Vagina (tissue), 2 donors: ENCODE results near the gene DOK7. TPM values are rescaled to one million over a fixed set of nuclear protein-coding genes. Genes with fewer than 3 reads are reported as not detected.

Experiments used
- DNase-seq, 2 donors: peaks; one replicate each; pipeline ENCODE4 v3.0.0-alpha.2; 2017; ENCODE audit errors: extremely low spot score in 2 of 2
- H3K27ac ChIP-seq: fragments of 200-600 bp; sonication (generic); one replicate; pipeline ENCODE4 v1.5.1; 2019
- H3K27me3 ChIP-seq: fragments of 200-600 bp; sonication (generic); one replicate; pipeline ENCODE4 v1.5.1; 2019
- H3K36me3 ChIP-seq, 2 donors: fragments of 200-600 bp; sonication (generic); one replicate each; pipeline ENCODE4 v1.5.1; 2017 to 2019
- H3K4me1 ChIP-seq: fragments of 200-600 bp; sonication (generic); one replicate; pipeline ENCODE4 v1.5.1; 2019
- H3K4me3 ChIP-seq, 2 donors: fragments of 200-600 bp; sonication (generic); 1 replicate in 1 of 2; 2 replicates in 1 of 2; pipeline ENCODE4 v1.5.1; 2016 to 2019
- H3K9me3 ChIP-seq: fragments of 200-600 bp; sonication (generic); one replicate; pipeline ENCODE4 v1.5.1; 2019
- CTCF ChIP-seq, 3 experiments: fragments of 450-650 bp in 2 of 3; fragments of 200-600 bp in 1 of 3; sonication (generic) in 1 of 3; IDR thresholded peaks; one replicate each; pipeline ENCODE4 v1.5.1; 2017 to 2019; ENCODE audit warnings: antibody characterized with exemption in 3 of 3, mild to moderate bottlenecking in 2 of 3, moderate library complexity in 2 of 3
- POLR2A ChIP-seq, 2 donors: fragments of 450-650 bp; IDR thresholded peaks; one replicate each; pipeline ENCODE4 v1.6.1; 2017; ENCODE audit warnings: antibody characterized with exemption in 2 of 2, mild to moderate bottlenecking in 2 of 2, moderate library complexity in 2 of 2
- POLR2AphosphoS5 ChIP-seq, 2 donors: sonication (generic); formaldehyde crosslinking; IDR thresholded peaks; one replicate each; pipeline ENCODE4 v1.9.0; 2017; ENCODE audit warnings: antibody characterized with exemption in 2 of 2, mild to moderate bottlenecking in 2 of 2, low read depth in 1 of 2; ENCODE audit not compliant: insufficient read depth in 1 of 2
- intact Hi-C: fragments of 100-400 bp; cut with DNase I; formaldehyde crosslinking; loops from one replicate; pipeline ENCODE4 v1.15.1; 2023
- total RNA-seq: library from RNA; depleted of rRNA; stranded (reverse); fragments of >200 nt; gene quantifications from one replicate; pipeline ENCODE4 v1.2.3, GENCODE V29; 2016

The DOK7 gene
- total RNA-seq, 1 donor from 2014 or later: 4.7 TPM

DNA sequence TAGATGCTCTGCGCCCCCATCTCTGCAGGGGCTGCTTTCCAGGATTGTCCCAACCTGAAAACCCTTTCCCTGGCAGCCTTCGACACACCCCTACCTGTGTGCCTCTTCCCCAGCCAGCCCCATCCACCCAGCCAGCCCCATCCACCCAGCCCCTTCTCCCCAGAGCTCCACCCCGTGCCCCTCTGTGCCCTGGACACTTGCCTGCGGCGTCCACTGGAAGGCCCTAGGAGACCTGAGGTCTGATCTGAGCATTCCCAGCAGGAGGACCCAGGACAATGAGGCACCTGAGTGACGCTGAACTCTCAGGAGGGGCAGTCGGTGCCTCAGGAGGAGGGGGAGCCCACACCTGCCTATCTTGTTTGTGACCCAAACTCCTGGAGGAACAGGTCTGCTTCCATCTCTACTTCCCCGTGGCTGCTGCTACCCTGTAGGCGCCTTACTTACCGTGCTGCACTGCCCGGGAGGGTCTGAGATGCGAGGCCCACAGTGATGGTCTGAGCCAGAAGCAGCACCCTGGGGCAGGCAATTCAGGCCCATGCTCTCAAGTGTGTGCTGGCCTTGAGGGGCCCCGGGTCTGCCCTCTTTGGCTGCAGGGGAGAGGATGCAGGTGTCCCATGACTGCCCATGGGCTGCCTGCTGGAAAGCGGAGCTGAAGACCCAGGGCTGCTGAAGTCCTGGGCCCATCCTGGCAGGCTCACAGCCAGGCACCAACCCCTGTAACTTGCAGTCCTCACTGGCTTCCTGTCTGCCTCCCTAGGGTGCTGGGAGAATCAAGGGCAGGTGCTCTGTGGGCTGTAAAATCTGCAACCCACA is 64.2 kb downstream of the DOK7 start:
- H3K9me3 ChIP-seq: no peaks in the 10 kb centered on the region
- H3K4me3 ChIP-seq: no peak overlapping the region
- intact Hi-C loops: no loop called here
- H3K27ac ChIP-seq: no peak overlapping the region
- peaks cover 0 to 28% of the 10 kb centered on the region in 2 donors for H3K36me3 ChIP-seq
- DNase-seq: no peak
- H3K27me3 ChIP-seq: no peaks in the 10 kb centered on the region
- peaks cover 27% of the 10 kb centered on the region for H3K4me1 ChIP-seq
- TF ChIP-seq CTCF (IDR thresholded peaks at IDR 0.05): no peak
- no peak for TF ChIP-seq POLR2AphosphoS5 (IDR thresholded peaks at IDR 0.05; ENCODE audit: insufficient read depth in 1 of 2, low read depth in 1 of 2)
- TF ChIP-seq POLR2A (IDR thresholded peaks at IDR 0.05): no peak

GRCh38 chr4:3527914-3528876 is 65.1 kb downstream of the DOK7 start:
- H3K4me1 ChIP-seq: peaks cover 32% of the 10 kb centered on the region
- no peaks in the 10 kb centered on the region for H3K9me3 ChIP-seq
- H3K36me3 ChIP-seq: peaks cover 0 to 19% of the 10 kb centered on the region in 2 donors
- TF ChIP-seq CTCF (IDR thresholded peaks at IDR 0.05) (no peak), POLR2A (IDR thresholded peaks at IDR 0.05) (no peak), POLR2AphosphoS5 (IDR thresholded peaks at IDR 0.05; ENCODE audit: insufficient read depth in 1 of 2, low read depth in 1 of 2) (no peak)
- no peak overlapping the region for H3K27ac ChIP-seq
- no peaks in the 10 kb centered on the region for H3K27me3 ChIP-seq
- no peak overlapping the region for H3K4me3 ChIP-seq
- DNase-seq: no peak
- intact Hi-C loops: no loop called here

- DNase-seq: peak in 1 of 2 donors; percentile 81
- Histone ChIP-seq H3K27ac (no peak overlapping the region), H3K27me3 (no peaks in the 10 kb centered on the region), H3K36me3 (peaks cover 0 to 9% of the 10 kb centered on the region in 2 donors), H3K4me3 (no peak overlapping the region), H3K9me3 (no peaks in the 10 kb centered on the region), H3K4me1 (peaks cover 32% of the 10 kb centered on the region)
- intact Hi-C loops: no loop called here
- TF ChIP-seq POLR2AphosphoS5 (IDR thresholded peaks at IDR 0.05; ENCODE audit: insufficient read depth in 1 of 2, low read depth in 1 of 2): no peak
- TF ChIP-seq CTCF (IDR thresholded peaks at IDR 0.05): no peak
- no peak for TF ChIP-seq POLR2A (IDR thresholded peaks at IDR 0.05)
Observed at GRCh38 chr4:3529363-3529762, 66.3 kb downstream of the DOK7 start.

- TF ChIP-seq CTCF (IDR thresholded peaks at IDR 0.05): no peak
- TF ChIP-seq POLR2AphosphoS5 (IDR thresholded peaks at IDR 0.05; ENCODE audit: insufficient read depth in 1 of 2, low read depth in 1 of 2): no peak
- no peak for TF ChIP-seq POLR2A (IDR thresholded peaks at IDR 0.05)
- Histone ChIP-seq H3K4me1 (peaks cover 32% of the 10 kb centered on the region), H3K27ac (no peak overlapping the region), H3K27me3 (no peaks in the 10 kb centered on the region), H3K9me3 (no peaks in the 10 kb centered on the region), H3K4me3 (no peak overlapping the region), H3K36me3 (peaks cover 0 to 7% of the 10 kb centered on the region in 2 donors)
- intact Hi-C loops: no loop called here
- no peak for DNase-seq
Observed at GRCh38 chr4:3530051-3530450, 66.9 kb downstream of the DOK7 start.
